Measurements from ENCODE around the gene COL4A3. TPM values are rescaled to one million over a fixed set of nuclear protein-coding genes. Genes with fewer than 3 reads are reported as not detected.

The COL4A3 gene
- total RNA-seq, 1 experiment from 2014 or later, result 0.12 TPM

GRCh38 chr2:227141301-227141700 lies 23.1 kb upstream of the COL4A3 start:
- Mint-ChIP-seq H3K4me3 (ENCODE audit: unreplicated experiment) (no peak overlapping the region), H3K4me1 (ENCODE audit: insufficient read depth, unreplicated experiment) (no peaks in the 10 kb centered on the region), H3K27ac (ENCODE audit: low read depth, unreplicated experiment) (no peak overlapping the region), H3K27me3 (ENCODE audit: insufficient read depth, unreplicated experiment) (no peaks in the 10 kb centered on the region), H3K36me3 (ENCODE audit: insufficient read depth, unreplicated experiment) (no peaks in the 10 kb centered on the region), H3K9me3 (ENCODE audit: unreplicated experiment) (no peaks in the 10 kb centered on the region)
- intact Hi-C loops (cut with micrococcal nuclease), result no loop called here
- no peak for DNase-seq (ENCODE audit: unreplicated experiment)
- no TSS peak for BruUV-seq (replicated peaks)
- TF ChIP-seq, protein P1, sequence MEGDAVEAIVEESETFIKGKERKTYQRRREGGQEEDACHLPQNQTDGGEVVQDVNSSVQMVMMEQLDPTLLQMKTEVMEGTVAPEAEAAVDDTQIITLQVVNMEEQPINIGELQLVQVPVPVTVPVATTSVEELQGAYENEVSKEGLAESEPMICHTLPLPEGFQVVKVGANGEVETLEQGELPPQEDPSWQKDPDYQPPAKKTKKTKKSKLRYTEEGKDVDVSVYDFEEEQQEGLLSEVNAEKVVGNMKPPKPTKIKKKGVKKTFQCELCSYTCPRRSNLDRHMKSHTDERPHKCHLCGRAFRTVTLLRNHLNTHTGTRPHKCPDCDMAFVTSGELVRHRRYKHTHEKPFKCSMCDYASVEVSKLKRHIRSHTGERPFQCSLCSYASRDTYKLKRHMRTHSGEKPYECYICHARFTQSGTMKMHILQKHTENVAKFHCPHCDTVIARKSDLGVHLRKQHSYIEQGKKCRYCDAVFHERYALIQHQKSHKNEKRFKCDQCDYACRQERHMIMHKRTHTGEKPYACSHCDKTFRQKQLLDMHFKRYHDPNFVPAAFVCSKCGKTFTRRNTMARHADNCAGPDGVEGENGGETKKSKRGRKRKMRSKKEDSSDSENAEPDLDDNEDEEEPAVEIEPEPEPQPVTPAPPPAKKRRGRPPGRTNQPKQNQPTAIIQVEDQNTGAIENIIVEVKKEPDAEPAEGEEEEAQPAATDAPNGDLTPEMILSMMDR (IDR thresholded peaks at IDR 0.05; ENCODE audit: unreplicated experiment), result no peak
- ChIA-PET POLR2A (no interaction called here), CTCF (no interaction called here)

GRCh38 chr2:227143895-227144294 lies 20.5 kb upstream of the COL4A3 start:
- Mint-ChIP-seq H3K27me3 (ENCODE audit: insufficient read depth, unreplicated experiment) (no peaks in the 10 kb centered on the region), H3K4me1 (ENCODE audit: insufficient read depth, unreplicated experiment) (no peaks in the 10 kb centered on the region), H3K36me3 (ENCODE audit: insufficient read depth, unreplicated experiment) (no peaks in the 10 kb centered on the region), H3K27ac (ENCODE audit: low read depth, unreplicated experiment) (no peak overlapping the region), H3K9me3 (ENCODE audit: unreplicated experiment) (no peaks in the 10 kb centered on the region), H3K4me3 (ENCODE audit: unreplicated experiment) (no peak overlapping the region)
- ChIA-PET POLR2A (no interaction called here), CTCF (no interaction called here)
- no peak for DNase-seq (ENCODE audit: unreplicated experiment)
- TF ChIP-seq, protein P1 (IDR thresholded peaks at IDR 0.05; ENCODE audit: unreplicated experiment), result no peak
- intact Hi-C loops (cut with micrococcal nuclease), result no loop called here
- BruUV-seq (replicated peaks), result no TSS peak

- Mint-ChIP-seq H3K27ac (ENCODE audit: low read depth, unreplicated experiment) (no peak overlapping the region), H3K9me3 (ENCODE audit: unreplicated experiment) (no peaks in the 10 kb centered on the region), H3K4me3 (ENCODE audit: unreplicated experiment) (no peak overlapping the region), H3K27me3 (ENCODE audit: insufficient read depth, unreplicated experiment) (no peaks in the 10 kb centered on the region), H3K4me1 (ENCODE audit: insufficient read depth, unreplicated experiment) (no peaks in the 10 kb centered on the region), H3K36me3 (ENCODE audit: insufficient read depth, unreplicated experiment) (no peaks in the 10 kb centered on the region)
- DNase-seq (ENCODE audit: unreplicated experiment), result no peak
- TF ChIP-seq, protein P1 (IDR thresholded peaks at IDR 0.05; ENCODE audit: unreplicated experiment), result no peak
- BruUV-seq (replicated peaks), result no TSS peak
- intact Hi-C loops (cut with micrococcal nuclease), result no loop called here
- POLR2A ChIA-PET, result interaction anchor here (0.7 kb wide), 1 partner anchor 82 kb away, joined by 3 read pairs; no protein-coding TSS in a partner anchor
- CTCF ChIA-PET, result interaction anchor here (0.6 to 1.2 kb wide), 2 partner anchors 92 to 215 kb away, joined by 3 read pairs; no protein-coding TSS in a partner anchor
Observed at GRCh38 chr2:227146456-227146855, 18.0 kb upstream of the COL4A3 start.

DNA sequence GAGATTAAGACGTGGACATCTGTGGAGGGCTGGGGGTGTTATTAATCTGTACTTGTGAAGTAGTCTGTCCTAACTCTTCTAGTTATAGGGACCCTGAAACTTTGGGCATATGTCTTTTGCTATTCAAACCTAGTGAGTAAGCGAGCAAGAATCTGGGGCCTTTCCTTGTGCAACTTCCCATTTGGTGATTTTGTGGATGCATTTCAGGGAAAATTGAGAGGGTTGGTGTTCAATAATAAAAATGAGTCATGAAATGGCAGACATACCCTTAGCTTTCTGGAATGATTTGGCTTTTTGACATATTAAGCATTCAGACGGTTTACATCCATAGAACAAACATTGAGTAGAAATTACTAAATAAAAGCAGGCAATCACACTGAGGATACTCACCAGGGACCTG lies 17.4 kb upstream of the COL4A3 start:
- no peaks in the 10 kb centered on the region for H3K4me1 Mint-ChIP-seq (ENCODE audit: insufficient read depth, unreplicated experiment)
- H3K9me3 Mint-ChIP-seq (ENCODE audit: unreplicated experiment), result no peaks in the 10 kb centered on the region
- BruUV-seq (replicated peaks), result no TSS peak
- POLR2A ChIA-PET, result interaction anchor here (0.7 kb wide), 1 partner anchor 81 kb away, joined by 3 read pairs; no protein-coding TSS in a partner anchor
- H3K36me3 Mint-ChIP-seq (ENCODE audit: insufficient read depth, unreplicated experiment), result no peaks in the 10 kb centered on the region
- TF ChIP-seq, protein P1 (IDR thresholded peaks at IDR 0.05; ENCODE audit: unreplicated experiment), result no peak
- intact Hi-C loops (cut with micrococcal nuclease), result no loop called here
- H3K4me3 Mint-ChIP-seq (ENCODE audit: unreplicated experiment), result no peak overlapping the region
- CTCF ChIA-PET, result interaction anchor here (0.6 kb wide), 1 partner anchor 216 kb away, joined by 3 read pairs; no protein-coding TSS in a partner anchor
- peak; percentile 18 for DNase-seq (ENCODE audit: unreplicated experiment)
- H3K27me3 Mint-ChIP-seq (ENCODE audit: insufficient read depth, unreplicated experiment), result no peaks in the 10 kb centered on the region
- H3K27ac Mint-ChIP-seq (ENCODE audit: low read depth, unreplicated experiment), result no peak overlapping the region

Data from MCF 10A (cell line).